Mesendoderm (in vitro differentiated cells): Measurements from ENCODE around the gene SSNA1.

ENCODE experiments used
- DNase-seq: peaks from one replicate; pipeline ENCODE4 v3.0.0; 2013
- H2AK5ac ChIP-seq: 2 replicates; pipeline ENCODE4 v1.6.1; 2013; ENCODE audit warnings: low read length, inconsistent platforms
- H2BK120ac ChIP-seq: 2 replicates; pipeline ENCODE4 v1.6.1; 2013; ENCODE audit warnings: low read depth, mild to moderate bottlenecking, low read length, moderate library complexity, mixed read lengths
- H2BK15ac ChIP-seq: replicated peaks from 2 replicates; pipeline ENCODE4 v1.6.1; 2013; ENCODE audit warnings: low read depth, mild to moderate bottlenecking, moderate library complexity
- H2BK5ac ChIP-seq: 2 replicates; pipeline ENCODE4 v1.6.1; 2013; ENCODE audit warnings: low read length, inconsistent platforms
- H3K18ac ChIP-seq: 2 replicates; pipeline ENCODE4 v1.6.1; 2013; ENCODE audit warnings: mild to moderate bottlenecking, low read length, mixed read lengths
- H3K23ac ChIP-seq: one replicate; pipeline ENCODE4 v1.6.1; 2013; ENCODE audit warnings: low read length
- H3K27ac ChIP-seq: 2 replicates; pipeline ENCODE4 v1.5.1; 2013; ENCODE audit warnings: low read depth, mild to moderate bottlenecking, inconsistent platforms, low read length, moderate library complexity
- H3K27me3 ChIP-seq: 2 replicates; pipeline ENCODE4 v1.6.1; 2013; ENCODE audit warnings: low read length, control low read depth, mild to moderate bottlenecking, inconsistent platforms; ENCODE audit not compliant: insufficient read depth, poor library complexity
- H3K36me3 ChIP-seq: 2 replicates; pipeline ENCODE4 v1.6.1; 2013; ENCODE audit warnings: low read length, inconsistent platforms; ENCODE audit not compliant: control insufficient read depth, insufficient read depth
- H3K4ac ChIP-seq: one replicate; pipeline ENCODE4 v1.6.1; 2013; ENCODE audit warnings: low read depth, mild to moderate bottlenecking, low read length, moderate library complexity
- H3K4me1 ChIP-seq: 2 replicates; pipeline ENCODE4 v1.6.1; 2013; ENCODE audit warnings: low read depth, low read length, inconsistent platforms; ENCODE audit not compliant: control insufficient read depth
- H3K4me2 ChIP-seq: 2 replicates; pipeline ENCODE4 v1.6.1; 2013; ENCODE audit warnings: low read length
- H3K4me3 ChIP-seq: 2 replicates; pipeline ENCODE4 v1.5.1; 2013; ENCODE audit warnings: mild to moderate bottlenecking, low read length
- H3K56ac ChIP-seq: one replicate; pipeline ENCODE4 v1.6.1; 2013; ENCODE audit warnings: low read length
- H3K79me1 ChIP-seq: 2 replicates; pipeline ENCODE4 v1.6.1; 2013; ENCODE audit warnings: low read length, inconsistent platforms
- H3K79me2 ChIP-seq: 2 replicates; pipeline ENCODE4 v1.6.1; 2013; ENCODE audit warnings: mild to moderate bottlenecking, low read length; ENCODE audit not compliant: control insufficient read depth, insufficient read depth
- H3K9ac ChIP-seq: 2 replicates; pipeline ENCODE4 v1.6.1; 2013; ENCODE audit warnings: low read length, inconsistent platforms
- H4K5ac ChIP-seq: one replicate; pipeline ENCODE4 v1.6.1; 2013; ENCODE audit warnings: low read length
- H4K8ac ChIP-seq: one replicate; pipeline ENCODE4 v1.6.1; 2013; ENCODE audit warnings: low read depth, mild to moderate bottlenecking, control low read depth, low read length, moderate library complexity
- WGBS: extraction: QIAGEN DNeasy Blood & Tissue Kit; methylation state at CpG from one replicate; pipeline ENCODE4 v1.1.7; 2013; ENCODE audit warnings: low lambda C conversion rate, missing lambda C conversion rate; ENCODE audit not compliant: insufficient coverage; ENCODE audit errors: extremely low coverage; 5-methylcytosine and 5-hydroxymethylcytosine counted together

Gene SSNA1

GRCh38 chr9:137162505-137163364, 25.7 kb upstream of the SSNA1 start:
- no peak overlapping the region for H3K18ac ChIP-seq
- H3K4me3 ChIP-seq, result no peak overlapping the region
- H4K5ac ChIP-seq, result no peak overlapping the region
- H3K4me1 ChIP-seq, result no peaks in the 10 kb centered on the region
- no peak overlapping the region for H3K9ac ChIP-seq
- no peak overlapping the region for H2BK5ac ChIP-seq
- no peak overlapping the region for H2BK120ac ChIP-seq
- no peaks in the 10 kb centered on the region for H3K79me2 ChIP-seq
- H3K56ac ChIP-seq, result peak overlapping the region; percentile 42
- H3K27me3 ChIP-seq, result peaks cover 26% of the 10 kb centered on the region
- no peak overlapping the region for H3K27ac ChIP-seq
- H2BK15ac ChIP-seq, result no peak overlapping the region
- H3K4me2 ChIP-seq, result peak overlapping the region; percentile 11
- no peak overlapping the region for H2AK5ac ChIP-seq
- no peaks in the 10 kb centered on the region for H3K36me3 ChIP-seq
- H3K4ac ChIP-seq, result no peak overlapping the region
- H4K8ac ChIP-seq, result no peak overlapping the region
- DNase-seq, result peak; percentile 50
- H3K23ac ChIP-seq, result no peak overlapping the region
- no CpG with 5 or more reads among the region's 74 CpGs for WGBS
- no peaks in the 10 kb centered on the region for H3K79me1 ChIP-seq

- no peaks in the 10 kb centered on the region for H3K36me3 ChIP-seq
- H3K4me2 ChIP-seq, result peak overlapping the region; percentile 11
- no peak overlapping the region for H3K9ac ChIP-seq
- H3K4me3 ChIP-seq, result no peak overlapping the region
- H2BK15ac ChIP-seq, result no peak overlapping the region
- no peak overlapping the region for H4K8ac ChIP-seq
- no peak overlapping the region for H3K18ac ChIP-seq
- H3K27me3 ChIP-seq, result peaks cover 30% of the 10 kb centered on the region
- H3K4me1 ChIP-seq, result no peaks in the 10 kb centered on the region
- no peak overlapping the region for H4K5ac ChIP-seq
- no peak overlapping the region for H2AK5ac ChIP-seq
- no peak overlapping the region for H2BK5ac ChIP-seq
- H3K79me1 ChIP-seq, result no peaks in the 10 kb centered on the region
- H3K27ac ChIP-seq, result no peak overlapping the region
- peak overlapping the region; percentile 42 for H3K56ac ChIP-seq
- H2BK120ac ChIP-seq, result no peak overlapping the region
- no peaks in the 10 kb centered on the region for H3K79me2 ChIP-seq
- WGBS, result no CpG with 5 or more reads among the region's 26 CpGs
- H3K23ac ChIP-seq, result no peak overlapping the region
- peak; percentile 28 for DNase-seq
- no peak overlapping the region for H3K4ac ChIP-seq
Observed at GRCh38 chr9:137163365-137163715, 25.1 kb upstream of the SSNA1 start.

- no peak overlapping the region for H2BK120ac ChIP-seq
- no peaks in the 10 kb centered on the region for H3K4me1 ChIP-seq
- no peak overlapping the region for H3K23ac ChIP-seq
- no peaks in the 10 kb centered on the region for H3K79me1 ChIP-seq
- no peak overlapping the region for H3K4ac ChIP-seq
- H3K18ac ChIP-seq, result no peak overlapping the region
- no peak overlapping the region for H2BK5ac ChIP-seq
- no peak overlapping the region for H2BK15ac ChIP-seq
- H3K27ac ChIP-seq, result no peak overlapping the region
- H3K4me2 ChIP-seq, result no peak overlapping the region
- no peak overlapping the region for H3K9ac ChIP-seq
- no peak overlapping the region for H4K5ac ChIP-seq
- H3K56ac ChIP-seq, result no peak overlapping the region
- DNase-seq, result no peak
- H2AK5ac ChIP-seq, result no peak overlapping the region
- no peak overlapping the region for H3K4me3 ChIP-seq
- H3K27me3 ChIP-seq, result peaks cover 33% of the 10 kb centered on the region
- no peaks in the 10 kb centered on the region for H3K79me2 ChIP-seq
- WGBS, result no CpG with 5 or more reads among the region's 22 CpGs
- H4K8ac ChIP-seq, result no peak overlapping the region
- no peaks in the 10 kb centered on the region for H3K36me3 ChIP-seq
Observed at GRCh38 chr9:137163805-137164204, 24.7 kb upstream of the SSNA1 start.

GRCh38 chr9:137164370-137165249, 23.9 kb upstream of the SSNA1 start:
- no peak overlapping the region for H3K4ac ChIP-seq
- WGBS, result no CpG with 5 or more reads among the region's 34 CpGs
- no peak for DNase-seq
- H2AK5ac ChIP-seq, result no peak overlapping the region
- no peak overlapping the region for H3K9ac ChIP-seq
- no peak overlapping the region for H4K8ac ChIP-seq
- H3K4me3 ChIP-seq, result no peak overlapping the region
- H4K5ac ChIP-seq, result no peak overlapping the region
- no peaks in the 10 kb centered on the region for H3K79me2 ChIP-seq
- no peaks in the 10 kb centered on the region for H3K4me1 ChIP-seq
- no peak overlapping the region for H2BK15ac ChIP-seq
- H2BK120ac ChIP-seq, result no peak overlapping the region
- H3K27ac ChIP-seq, result no peak overlapping the region
- H3K56ac ChIP-seq, result no peak overlapping the region
- H3K27me3 ChIP-seq, result peaks cover 34% of the 10 kb centered on the region
- H3K4me2 ChIP-seq, result no peak overlapping the region
- no peak overlapping the region for H2BK5ac ChIP-seq
- no peaks in the 10 kb centered on the region for H3K79me1 ChIP-seq
- H3K23ac ChIP-seq, result no peak overlapping the region
- H3K18ac ChIP-seq, result no peak overlapping the region
- H3K36me3 ChIP-seq, result no peaks in the 10 kb centered on the region

- H2BK120ac ChIP-seq, result no peak overlapping the region
- H3K4me1 ChIP-seq, result no peaks in the 10 kb centered on the region
- H3K79me2 ChIP-seq, result no peaks in the 10 kb centered on the region
- H3K23ac ChIP-seq, result no peak overlapping the region
- H3K56ac ChIP-seq, result no peak overlapping the region
- no peak overlapping the region for H3K4ac ChIP-seq
- H2BK5ac ChIP-seq, result no peak overlapping the region
- no peak overlapping the region for H2AK5ac ChIP-seq
- H3K36me3 ChIP-seq, result no peaks in the 10 kb centered on the region
- H2BK15ac ChIP-seq, result no peak overlapping the region
- no peak overlapping the region for H4K8ac ChIP-seq
- peaks cover 39% of the 10 kb centered on the region for H3K27me3 ChIP-seq
- H3K4me3 ChIP-seq, result no peak overlapping the region
- H3K18ac ChIP-seq, result no peak overlapping the region
- WGBS, result no CpG with 5 or more reads among the region's 32 CpGs
- no peaks in the 10 kb centered on the region for H3K79me1 ChIP-seq
- no peak overlapping the region for H4K5ac ChIP-seq
- no peak for DNase-seq
- H3K27ac ChIP-seq, result no peak overlapping the region
- no peak overlapping the region for H3K4me2 ChIP-seq
- no peak overlapping the region for H3K9ac ChIP-seq
Observed at GRCh38 chr9:137165250-137165836, 23.1 kb upstream of the SSNA1 start.
